Testis (tissue), 2 donors: Measurements from ENCODE around the gene PRLR.

Experiments
- POLR2A ChIP-seq: fragments of 450-650 bp; IDR thresholded peaks from one replicate; pipeline ENCODE4 v1.6.1; 2017; ENCODE audit warnings: antibody characterized with exemption, mild to moderate bottlenecking, moderate library complexity
- TF ChIP-seq, protein P1 (sequence below), 3 experiments: fragments of 450-650 bp in 2 of 3; fragments of 200-600 bp in 1 of 3; sonication (generic) in 1 of 3; IDR thresholded peaks; one replicate each; pipeline ENCODE4 v1.5.1; 2016 to 2019; ENCODE audit warnings: antibody characterized with exemption in 3 of 3, mild to moderate bottlenecking in 2 of 3, moderate library complexity in 1 of 3

GRCh38 chr5:35032356-35032755 is 197.9 kb downstream of the PRLR start:
- TF ChIP-seq, protein P1, sequence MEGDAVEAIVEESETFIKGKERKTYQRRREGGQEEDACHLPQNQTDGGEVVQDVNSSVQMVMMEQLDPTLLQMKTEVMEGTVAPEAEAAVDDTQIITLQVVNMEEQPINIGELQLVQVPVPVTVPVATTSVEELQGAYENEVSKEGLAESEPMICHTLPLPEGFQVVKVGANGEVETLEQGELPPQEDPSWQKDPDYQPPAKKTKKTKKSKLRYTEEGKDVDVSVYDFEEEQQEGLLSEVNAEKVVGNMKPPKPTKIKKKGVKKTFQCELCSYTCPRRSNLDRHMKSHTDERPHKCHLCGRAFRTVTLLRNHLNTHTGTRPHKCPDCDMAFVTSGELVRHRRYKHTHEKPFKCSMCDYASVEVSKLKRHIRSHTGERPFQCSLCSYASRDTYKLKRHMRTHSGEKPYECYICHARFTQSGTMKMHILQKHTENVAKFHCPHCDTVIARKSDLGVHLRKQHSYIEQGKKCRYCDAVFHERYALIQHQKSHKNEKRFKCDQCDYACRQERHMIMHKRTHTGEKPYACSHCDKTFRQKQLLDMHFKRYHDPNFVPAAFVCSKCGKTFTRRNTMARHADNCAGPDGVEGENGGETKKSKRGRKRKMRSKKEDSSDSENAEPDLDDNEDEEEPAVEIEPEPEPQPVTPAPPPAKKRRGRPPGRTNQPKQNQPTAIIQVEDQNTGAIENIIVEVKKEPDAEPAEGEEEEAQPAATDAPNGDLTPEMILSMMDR (IDR thresholded peaks at IDR 0.05) = no peak
- no peak for TF ChIP-seq POLR2A
